Tibial nerve (tissue), 4 donors: ENCODE measurements around the gene UMAD1. TPM values are rescaled to one million over a fixed set of nuclear protein-coding genes. Genes with fewer than 3 reads are reported as not detected.

Experiments
- DNase-seq, 2 donors: peaks; one replicate each; pipeline ENCODE4 v3.0.0-alpha.2; 2019; ENCODE audit warnings: low spot score in 2 of 2
- H3K27ac ChIP-seq, 4 donors: fragments of 200-600 bp; sonication (generic) in 3 of 4; one replicate each; pipeline ENCODE4 v1.5.1; 2017 to 2019; ENCODE audit warnings: mild to moderate bottlenecking in 1 of 4
- H3K27me3 ChIP-seq, 2 donors: fragments of 200-600 bp; sonication (generic) in 1 of 2; one replicate each; pipeline versions ENCODE4 v1.5.1 to v1.6.0; 2017 to 2019
- H3K36me3 ChIP-seq, 3 donors: fragments of 200-600 bp; sonication (generic); one replicate each; pipeline ENCODE4 v1.5.1; 2018 to 2019
- H3K4me1 ChIP-seq, 4 donors: fragments of 200-600 bp; sonication (generic) in 3 of 4; one replicate each; pipeline ENCODE4 v1.5.1; 2017 to 2019
- H3K4me3 ChIP-seq, 4 donors: fragments of 200-600 bp; sonication (generic) in 3 of 4; one replicate each; pipeline ENCODE4 v1.5.1; 2017 to 2019; ENCODE audit warnings: mild to moderate bottlenecking in 1 of 4, moderate library complexity in 1 of 4
- H3K9me3 ChIP-seq, 4 donors: fragments of 200-600 bp; sonication (generic) in 3 of 4; one replicate each; pipeline ENCODE4 v1.5.1; 2017 to 2019
- CTCF ChIP-seq, 5 experiments: fragments of 200-600 bp in 3 of 5; fragments of 450-650 bp in 2 of 5; sonication (generic) in 3 of 5; IDR thresholded peaks; one replicate each; pipeline ENCODE4 v1.5.1; 2016 to 2019; ENCODE audit warnings: antibody characterized with exemption in 5 of 5, mild to moderate bottlenecking in 3 of 5, moderate library complexity in 2 of 5
- EP300 ChIP-seq, 2 donors: sonication (generic); formaldehyde crosslinking; IDR thresholded peaks; one replicate each; pipeline ENCODE4 v1.6.1; 2017; ENCODE audit warnings: antibody characterized with exemption in 2 of 2, mild to moderate bottlenecking in 1 of 2
- POLR2A ChIP-seq, 2 donors: fragments of 450-650 bp; IDR thresholded peaks; one replicate each; pipeline ENCODE4 v1.6.1; 2017; ENCODE audit warnings: antibody characterized with exemption in 2 of 2, mild to moderate bottlenecking in 2 of 2, moderate library complexity in 2 of 2
- WGBS, 2 donors: methylation state at CpG; one replicate each; pipeline ENCODE4 v1.1.5; 2018; 5-methylcytosine and 5-hydroxymethylcytosine counted together
- total RNA-seq, 4 donors: library from RNA; depleted of rRNA; stranded (reverse); fragments of >200 nt; gene quantifications; one replicate each; pipeline ENCODE4 v1.1.0, GENCODE V29; 2016

Gene UMAD1
- total RNA-seq, 4 donors from 2014 or later: 6.0 to 14.9 (median 10.2) TPM

GRCh38 chr7:7808626-7809025, 168.1 kb downstream of the UMAD1 start:
- H3K36me3 ChIP-seq: peaks cover 0 to 15% (median 0%) of the 10 kb centered on the region in 3 donors
- no peak for DNase-seq
- H3K27me3 ChIP-seq: no peaks in the 10 kb centered on the region
- H3K4me3 ChIP-seq: no peak overlapping the region
- TF ChIP-seq CTCF (IDR thresholded peaks at IDR 0.05) (no peak), EP300 (IDR thresholded peaks at IDR 0.05) (no peak), POLR2A (IDR thresholded peaks at IDR 0.05) (no peak)
- no peaks in the 10 kb centered on the region for H3K4me1 ChIP-seq
- 91 to 94% methylated on average over 1 of the region's 1 CpG for WGBS, 2 donors
- H3K9me3 ChIP-seq: no peaks in the 10 kb centered on the region
- H3K27ac ChIP-seq: no peak overlapping the region

- Histone ChIP-seq H3K4me1 (no peaks in the 10 kb centered on the region), H3K27ac (no peak overlapping the region), H3K9me3 (no peaks in the 10 kb centered on the region), H3K4me3 (no peak overlapping the region), H3K27me3 (no peaks in the 10 kb centered on the region), H3K36me3 (peaks cover 0 to 6% (median 0%) of the 10 kb centered on the region in 3 donors)
- no peak for DNase-seq
- TF ChIP-seq CTCF (IDR thresholded peaks at IDR 0.05) (no peak), EP300 (IDR thresholded peaks at IDR 0.05) (no peak), POLR2A (IDR thresholded peaks at IDR 0.05) (no peak)
- WGBS, 2 donors: 91 to 95% methylated on average over 1 of the region's 1 CpG
Observed at GRCh38 chr7:7810380-7810779, 169.8 kb downstream of the UMAD1 start.

GRCh38 chr7:7810826-7811225, 170.3 kb downstream of the UMAD1 start:
- no peak overlapping the region for H3K27ac ChIP-seq
- DNase-seq: no peak
- no peaks in the 10 kb centered on the region for H3K9me3 ChIP-seq
- no peak overlapping the region for H3K4me3 ChIP-seq
- H3K4me1 ChIP-seq: no peaks in the 10 kb centered on the region
- 98 to 99% methylated on average over 2 of the region's 2 CpGs for WGBS, 2 donors
- no peaks in the 10 kb centered on the region for H3K27me3 ChIP-seq
- H3K36me3 ChIP-seq: peaks cover 0 to 6% (median 0%) of the 10 kb centered on the region in 3 donors
- TF ChIP-seq EP300 (IDR thresholded peaks at IDR 0.05) (no peak), POLR2A (IDR thresholded peaks at IDR 0.05) (no peak), CTCF (IDR thresholded peaks at IDR 0.05) (no peak)

DNA sequence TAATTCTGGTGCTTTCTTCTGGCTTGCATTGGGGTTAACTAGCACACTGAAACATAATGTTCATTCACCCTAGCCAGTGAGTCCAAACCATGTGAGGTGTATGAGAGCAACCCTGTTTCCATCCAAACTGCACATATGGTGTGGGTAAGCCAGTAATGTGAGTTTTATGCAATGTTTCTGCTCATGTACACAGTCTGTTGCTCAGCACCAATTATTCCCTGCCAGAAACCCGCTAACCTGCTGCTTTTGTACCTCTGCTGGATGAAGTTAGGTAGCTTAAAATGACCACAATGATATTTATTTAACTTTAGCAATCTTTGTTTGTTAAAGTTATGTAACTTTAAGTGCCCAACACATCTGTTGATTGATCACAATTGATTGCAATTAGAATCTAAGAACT, 171.6 kb downstream of the UMAD1 start:
- no peak overlapping the region for H3K4me3 ChIP-seq
- 79 to 83% methylated on average over 1 of the region's 1 CpG for WGBS, 2 donors
- DNase-seq: no peak
- H3K27ac ChIP-seq: no peak overlapping the region
- peaks cover 0 to 12% (median 0%) of the 10 kb centered on the region in 3 donors for H3K36me3 ChIP-seq
- no peaks in the 10 kb centered on the region for H3K9me3 ChIP-seq
- no peaks in the 10 kb centered on the region for H3K4me1 ChIP-seq
- TF ChIP-seq POLR2A (IDR thresholded peaks at IDR 0.05): no peak
- TF ChIP-seq EP300 (IDR thresholded peaks at IDR 0.05): no peak
- no peaks in the 10 kb centered on the region for H3K27me3 ChIP-seq

DNA sequence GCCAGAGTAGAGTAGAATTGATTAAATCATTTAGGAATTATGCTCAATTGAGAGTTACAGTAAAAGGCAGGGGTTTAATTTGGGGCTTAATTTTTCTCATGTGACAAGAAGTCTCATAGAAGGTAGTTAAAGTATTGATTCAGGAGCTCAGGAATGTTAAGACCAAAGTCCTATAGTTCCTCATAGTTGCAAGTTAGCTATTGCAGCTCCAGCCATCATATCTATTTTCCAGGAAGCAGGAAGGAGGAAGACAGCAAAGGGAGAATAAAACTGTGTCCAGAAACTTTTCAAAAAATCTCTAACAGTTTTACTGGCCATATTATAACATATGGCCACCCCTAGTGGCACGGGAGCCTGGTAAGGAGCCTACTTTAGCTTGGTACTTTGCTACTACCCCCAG, 174.8 kb downstream of the UMAD1 start:
- TF ChIP-seq POLR2A (IDR thresholded peaks at IDR 0.05): no peak
- no peak for TF ChIP-seq EP300 (IDR thresholded peaks at IDR 0.05)
- no peak for TF ChIP-seq CTCF (IDR thresholded peaks at IDR 0.05)
- Histone ChIP-seq H3K4me1 (no peaks in the 10 kb centered on the region), H3K9me3 (no peaks in the 10 kb centered on the region), H3K4me3 (no peak overlapping the region), H3K36me3 (peaks cover 0 to 12% (median 0%) of the 10 kb centered on the region in 3 donors), H3K27me3 (no peaks in the 10 kb centered on the region), H3K27ac (no peak overlapping the region)
- 93 to 95% methylated on average over 1 of the region's 1 CpG for WGBS, 2 donors
- no peak for DNase-seq

GRCh38 chr7:7816084-7816483, 175.5 kb downstream of the UMAD1 start:
- DNase-seq: no peak
- TF ChIP-seq EP300 (IDR thresholded peaks at IDR 0.05) (no peak), POLR2A (IDR thresholded peaks at IDR 0.05) (no peak), CTCF (IDR thresholded peaks at IDR 0.05) (no peak)
- Histone ChIP-seq H3K4me3 (no peak overlapping the region), H3K36me3 (peaks cover 0 to 12% (median 0%) of the 10 kb centered on the region in 3 donors), H3K4me1 (no peaks in the 10 kb centered on the region), H3K9me3 (no peaks in the 10 kb centered on the region), H3K27me3 (no peaks in the 10 kb centered on the region), H3K27ac (no peak overlapping the region)
- WGBS, 2 donors: 71 to 72% methylated on average over 7 of the region's 7 CpGs
